HG03469 (cell line): ENCODE measurements around the gene LGR6.
"Not testable (repeated sequence)": the region's sequence is repeated elsewhere in the genome, so short reads cannot be mapped to it uniquely, and the experiment has no call there.

Experiments
- ATAC-seq: cut with Tn5 transposase; IDR thresholded peaks from one replicate; pipeline ENCODE4 v1.9.1; 2021; ENCODE audit warnings: mild to moderate bottlenecking, moderate library complexity, moderate number of reproducible peaks; ENCODE audit not compliant: unreplicated experiment

LGR6 gene

DNA sequence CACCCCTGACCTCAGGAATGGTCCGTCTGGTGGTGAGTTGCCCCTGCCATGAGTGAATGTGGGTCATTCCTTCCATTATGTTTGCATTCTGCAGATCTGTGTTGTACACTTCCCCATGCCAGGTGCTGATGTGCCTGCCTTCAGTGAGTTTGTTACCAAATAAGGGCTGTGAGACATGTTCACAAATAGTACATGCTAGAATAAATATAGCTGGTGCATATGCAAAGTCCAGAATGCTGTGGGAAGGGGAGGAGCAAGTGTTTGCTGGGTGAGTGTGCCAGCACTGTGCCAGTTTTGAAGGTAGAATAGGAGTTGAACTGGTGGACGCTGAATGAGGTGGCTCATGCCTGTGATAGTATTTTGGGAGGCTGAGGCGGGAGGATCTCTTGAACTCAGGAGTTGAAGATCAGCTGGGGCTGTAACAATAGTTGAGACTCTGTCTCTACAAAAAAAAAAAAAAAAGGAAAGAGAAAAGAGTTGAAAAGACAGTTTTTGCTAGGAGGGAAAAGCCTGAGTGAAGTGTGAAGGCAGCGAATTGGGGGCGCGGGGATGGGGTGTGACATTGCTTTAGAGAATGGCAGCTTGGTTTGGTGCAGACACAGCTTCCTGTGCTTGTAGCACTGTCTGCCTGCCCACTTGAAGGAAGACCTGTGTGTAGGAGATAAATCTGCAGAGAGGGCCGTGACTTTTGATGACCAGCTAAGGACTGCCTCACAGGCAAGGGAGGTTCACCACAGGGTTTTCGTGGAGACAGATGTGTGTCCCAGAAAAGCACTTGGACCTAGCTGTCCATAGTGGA, 61.1 kb downstream of the LGR6 start:
- no peak for ATAC-seq

DNA sequence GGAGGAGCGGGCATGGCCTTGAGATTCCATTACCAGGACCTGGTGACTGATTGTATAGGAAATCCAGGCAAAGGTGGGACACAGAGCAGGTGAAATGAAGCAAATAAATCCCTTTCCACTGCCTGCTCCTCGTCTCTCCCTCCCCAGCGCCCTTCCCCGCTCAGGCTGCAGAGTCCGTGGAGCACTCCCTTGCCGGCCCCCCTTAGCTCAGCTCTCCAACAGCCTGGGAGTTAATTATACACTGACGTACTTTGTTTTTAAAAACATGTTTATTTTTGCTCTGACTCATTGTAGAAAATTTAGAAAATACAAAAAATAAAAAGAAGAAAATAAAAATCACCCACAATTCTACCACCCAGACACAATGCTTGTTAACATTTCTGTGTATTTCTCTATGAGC, 61.7 kb downstream of the LGR6 start:
- no peak for ATAC-seq

DNA sequence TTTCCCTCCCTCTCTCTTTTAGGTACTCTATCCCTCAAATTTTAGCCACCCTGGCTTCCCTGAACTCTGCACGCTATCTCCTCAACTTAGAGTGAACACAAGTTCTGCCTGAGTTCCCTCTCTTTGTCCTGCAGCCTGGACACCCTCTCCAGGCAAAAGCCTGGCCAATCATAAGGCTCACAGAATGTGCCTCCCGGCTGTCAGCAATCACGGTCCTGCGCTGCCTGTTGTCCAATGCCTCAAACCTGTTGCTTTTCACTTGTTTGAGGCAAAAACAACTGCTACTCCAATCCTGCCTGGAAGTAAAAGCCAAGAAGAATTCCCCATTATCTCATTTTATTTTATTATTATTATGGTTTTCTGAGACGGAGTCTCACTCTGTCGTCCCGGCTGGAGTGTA, 66.1 kb downstream of the LGR6 start:
- no peak for ATAC-seq

DNA sequence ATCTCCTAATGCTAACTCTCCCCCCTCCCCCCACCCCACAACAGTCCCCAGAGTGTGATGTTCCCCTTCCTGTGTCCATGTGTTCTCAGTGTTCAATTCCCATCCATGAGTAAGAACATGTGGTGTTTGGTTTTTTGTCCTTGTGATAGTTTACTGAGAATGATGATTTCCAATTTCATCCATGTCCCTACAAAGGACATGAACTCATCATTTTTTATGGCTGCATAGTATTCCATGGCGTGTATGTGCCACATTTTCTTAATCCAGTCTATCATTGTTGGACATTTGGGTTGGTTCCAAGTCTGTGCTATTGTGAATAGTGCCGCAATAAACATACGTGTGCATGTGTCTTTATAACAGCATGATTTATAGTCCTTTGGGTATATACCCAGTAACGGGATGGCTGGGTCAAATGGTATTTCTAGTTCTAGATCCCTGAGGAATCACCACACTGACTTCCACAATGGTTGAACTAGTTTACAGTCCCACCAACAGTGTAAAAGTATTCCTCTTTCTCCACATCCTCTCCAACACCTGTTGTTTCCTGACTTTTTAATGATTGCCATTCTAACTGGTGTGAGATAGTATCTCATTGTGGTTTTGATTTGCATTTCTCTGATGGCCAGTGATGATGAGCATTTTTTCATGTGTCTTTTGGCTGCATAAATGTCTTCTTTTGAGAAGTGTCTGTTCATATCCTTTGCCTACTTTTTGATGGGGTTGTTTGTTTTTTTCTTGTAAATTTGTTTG, 67.8 kb downstream of the LGR6 start:
- ATAC-seq: not testable (repeated sequence)

DNA sequence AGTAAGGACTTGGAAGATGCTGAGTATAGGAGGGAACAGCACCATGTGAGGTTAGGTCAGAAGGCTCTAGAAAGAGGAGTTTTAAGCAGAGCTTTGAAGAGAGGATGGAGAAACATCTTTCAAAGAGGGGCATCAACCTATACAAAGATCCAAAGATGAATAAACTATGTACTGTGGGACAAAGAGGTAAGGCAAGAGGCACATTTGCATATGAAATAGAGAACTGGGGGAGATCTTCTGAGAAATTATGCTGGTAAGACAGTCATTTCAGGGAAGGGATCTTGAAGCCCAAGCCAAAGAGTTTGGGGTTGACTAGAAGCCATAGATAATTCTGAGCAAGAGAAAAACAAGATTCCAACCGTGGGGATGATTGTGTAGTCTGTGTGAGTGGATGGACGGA, 70.0 kb downstream of the LGR6 start:
- ATAC-seq: no peak

DNA sequence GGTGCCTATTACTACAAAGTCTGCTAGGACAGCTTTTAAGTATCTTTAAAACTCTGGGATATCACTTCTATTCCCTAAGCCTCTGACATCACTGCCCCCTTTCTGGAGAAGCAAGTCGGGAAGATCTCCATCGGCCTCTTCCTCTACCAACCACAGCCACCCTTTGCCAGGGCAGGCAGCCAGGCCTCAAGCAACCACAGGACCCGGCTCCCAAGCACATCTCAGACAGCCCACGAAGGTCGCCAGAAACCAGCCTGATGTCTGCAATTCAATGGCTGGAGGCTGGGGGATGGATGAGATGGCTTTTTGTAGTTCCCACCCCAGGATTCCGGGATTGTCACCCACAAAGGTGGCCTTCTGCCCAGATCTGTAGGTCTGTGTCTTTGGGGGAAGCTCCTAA, 70.7 kb downstream of the LGR6 start:
- ATAC-seq: no peak

DNA sequence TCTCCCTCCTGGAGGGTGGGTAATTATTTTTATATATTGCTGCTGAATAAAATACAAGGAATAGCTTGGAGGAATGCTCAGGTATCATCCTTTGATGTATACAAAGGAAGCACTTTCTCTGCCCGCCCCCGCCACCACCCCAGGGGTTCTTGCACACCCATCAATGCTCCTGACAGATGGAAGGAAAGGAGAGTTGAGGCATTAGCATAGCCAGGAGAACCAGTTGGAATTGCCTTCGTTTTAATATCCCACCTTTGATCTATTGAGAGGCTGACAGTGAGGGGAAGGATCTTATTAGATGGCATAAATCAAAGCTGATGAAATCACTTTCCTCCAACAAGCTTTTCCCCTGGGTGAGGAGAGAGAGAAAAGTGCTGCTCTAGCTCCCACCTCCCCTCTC, 71.1 kb downstream of the LGR6 start:
- no peak for ATAC-seq

DNA sequence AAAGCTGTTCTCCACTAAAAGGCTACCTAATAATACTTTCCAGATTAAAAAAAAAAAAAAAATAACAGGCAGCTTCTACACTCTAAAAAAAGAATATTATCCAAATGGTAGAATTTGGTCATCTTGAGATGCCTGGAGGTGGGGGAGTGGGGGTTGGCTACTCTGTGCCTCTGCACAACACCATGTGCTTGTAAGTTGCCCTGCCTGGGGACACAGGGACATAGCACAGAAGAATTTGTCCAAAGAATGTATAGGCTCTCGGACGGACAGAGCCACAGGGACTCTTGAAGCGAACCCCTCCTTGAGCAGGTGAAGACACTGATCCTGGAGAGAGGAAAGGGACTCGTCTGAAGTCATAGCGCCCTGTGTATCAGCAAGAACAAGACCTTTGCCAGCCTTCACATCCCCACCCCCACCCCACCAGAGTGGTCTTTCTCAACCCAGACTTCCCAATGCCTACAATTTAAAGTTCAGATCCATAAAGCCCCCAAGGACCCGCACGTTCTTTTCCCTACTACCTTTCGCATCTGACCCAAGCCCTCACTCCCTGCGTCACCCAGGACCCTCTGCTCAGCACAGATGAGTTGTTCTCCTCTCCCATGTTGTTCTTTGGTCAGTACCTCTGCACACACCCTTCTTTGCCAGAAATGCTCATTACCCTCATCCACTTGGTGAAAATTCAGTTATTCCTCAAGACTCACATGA, 72.6 kb downstream of the LGR6 start:
- ATAC-seq: no peak

DNA sequence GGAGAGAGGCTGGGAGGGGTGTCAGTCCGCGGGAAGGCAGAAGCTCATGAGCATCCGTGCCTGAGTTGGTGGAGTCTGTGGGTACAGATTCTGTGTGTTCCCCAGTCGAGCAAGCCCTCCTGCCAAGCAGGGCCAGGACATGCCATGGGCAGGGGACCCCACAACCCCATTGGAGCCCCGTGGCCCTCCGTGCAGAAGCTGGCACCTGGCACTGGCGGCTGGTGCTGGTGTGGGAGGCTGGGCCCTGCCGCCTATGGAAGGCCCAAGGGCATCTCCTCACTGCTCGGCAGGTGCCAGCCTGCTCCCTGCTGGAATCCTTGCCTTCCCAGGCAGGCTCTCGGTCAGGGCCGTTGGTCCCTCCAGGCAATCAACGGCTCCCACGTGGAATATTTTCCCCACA, 74.4 kb downstream of the LGR6 start:
- no peak for ATAC-seq

DNA sequence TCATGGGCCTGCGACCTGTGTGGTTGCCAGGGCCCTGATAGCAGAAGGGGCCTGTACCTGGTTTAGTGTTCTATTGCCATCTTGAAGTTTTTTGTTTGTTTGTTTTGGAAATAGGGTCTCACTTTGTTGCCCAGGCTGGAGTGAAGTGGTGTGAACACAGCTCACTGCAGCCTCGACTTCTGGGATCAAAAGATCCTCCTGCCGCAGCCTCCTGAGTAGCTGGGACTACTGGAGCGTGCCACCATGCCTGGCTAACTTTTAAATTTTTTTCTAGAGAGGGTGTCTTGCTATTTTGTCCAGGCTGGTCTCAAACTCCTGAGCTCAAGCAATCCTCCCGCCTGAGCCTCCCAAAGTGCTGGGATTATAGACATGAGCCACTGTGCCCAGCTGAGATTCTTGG, 75.2 kb downstream of the LGR6 start:
- no peak for ATAC-seq

DNA sequence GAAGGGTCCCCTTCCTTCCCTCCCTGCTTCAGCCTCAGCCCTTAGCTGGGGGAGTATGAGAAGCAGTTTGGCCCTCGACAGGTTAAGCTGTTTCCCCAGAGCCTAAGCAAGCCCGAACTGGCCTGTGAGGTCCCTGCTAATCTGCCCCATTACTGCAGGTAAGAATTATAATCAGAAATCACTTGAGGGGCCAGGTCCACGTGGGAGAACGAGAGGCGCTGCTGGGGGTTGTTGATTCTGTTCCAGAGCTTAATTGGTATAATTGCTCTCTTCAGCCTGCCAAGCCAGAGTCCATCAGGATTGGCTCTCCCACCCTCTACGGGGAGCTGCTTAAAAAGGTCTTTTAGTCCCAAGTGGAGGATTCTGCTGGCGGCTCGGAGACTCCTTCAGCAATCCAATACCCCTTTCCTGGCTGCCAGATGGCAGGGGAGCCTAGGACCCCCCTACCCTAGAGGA, 77.3 kb downstream of the LGR6 start:
- no peak for ATAC-seq

DNA sequence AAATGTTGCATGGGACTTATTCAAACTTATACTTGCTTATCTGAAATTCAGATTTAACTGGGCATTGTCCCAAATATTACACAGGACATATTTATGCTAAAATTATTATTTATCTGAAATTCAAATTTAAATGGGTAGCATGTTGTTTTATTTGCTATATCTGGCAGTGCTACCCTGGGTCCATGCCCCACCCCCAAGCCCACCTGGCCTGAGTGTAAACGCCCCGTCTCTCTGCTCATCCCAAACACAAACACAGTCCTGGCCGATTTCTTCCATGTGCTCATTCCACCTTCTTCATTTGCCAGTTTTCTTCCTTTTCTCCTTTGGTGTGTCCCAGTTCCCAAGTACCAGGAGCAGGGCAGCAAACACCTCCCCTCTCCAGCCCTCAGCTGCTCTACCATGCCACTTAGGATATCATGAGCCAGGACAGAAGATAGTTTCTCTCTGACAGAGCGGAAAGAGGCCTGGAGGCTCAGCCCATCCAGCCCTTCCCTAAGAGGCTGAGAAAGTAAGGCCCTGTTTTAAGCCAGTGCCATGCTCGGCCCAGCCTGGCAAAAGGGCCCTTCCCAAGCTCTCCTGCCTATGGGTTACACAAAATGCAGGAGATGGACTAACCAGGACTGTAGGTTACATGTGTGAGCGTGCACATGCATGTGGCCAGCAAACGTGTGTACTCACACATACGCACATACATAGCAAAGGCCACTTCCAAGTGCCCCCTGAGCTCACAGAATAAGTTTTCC, 78.7 kb downstream of the LGR6 start:
- ATAC-seq: no peak

DNA sequence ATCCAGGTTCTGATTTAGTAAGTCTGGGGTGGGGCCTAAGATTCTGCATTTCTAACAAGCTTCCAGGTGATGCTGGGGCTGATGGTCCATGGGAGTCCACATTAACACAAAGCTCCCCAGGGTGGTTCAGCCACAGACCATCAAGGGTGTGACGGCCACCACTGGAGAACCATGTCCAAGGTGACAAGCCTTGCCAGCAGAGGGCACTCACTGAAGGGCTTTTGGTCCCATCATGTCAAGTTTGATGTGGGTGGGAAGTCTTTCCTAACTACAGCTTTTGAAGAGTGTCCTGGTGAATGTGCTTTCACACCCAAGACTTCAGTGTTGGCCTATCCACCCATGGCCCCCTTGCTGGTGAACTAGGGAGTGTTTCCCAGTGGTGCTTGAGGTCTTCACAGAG, 81.0 kb downstream of the LGR6 start:
- ATAC-seq: no peak

DNA sequence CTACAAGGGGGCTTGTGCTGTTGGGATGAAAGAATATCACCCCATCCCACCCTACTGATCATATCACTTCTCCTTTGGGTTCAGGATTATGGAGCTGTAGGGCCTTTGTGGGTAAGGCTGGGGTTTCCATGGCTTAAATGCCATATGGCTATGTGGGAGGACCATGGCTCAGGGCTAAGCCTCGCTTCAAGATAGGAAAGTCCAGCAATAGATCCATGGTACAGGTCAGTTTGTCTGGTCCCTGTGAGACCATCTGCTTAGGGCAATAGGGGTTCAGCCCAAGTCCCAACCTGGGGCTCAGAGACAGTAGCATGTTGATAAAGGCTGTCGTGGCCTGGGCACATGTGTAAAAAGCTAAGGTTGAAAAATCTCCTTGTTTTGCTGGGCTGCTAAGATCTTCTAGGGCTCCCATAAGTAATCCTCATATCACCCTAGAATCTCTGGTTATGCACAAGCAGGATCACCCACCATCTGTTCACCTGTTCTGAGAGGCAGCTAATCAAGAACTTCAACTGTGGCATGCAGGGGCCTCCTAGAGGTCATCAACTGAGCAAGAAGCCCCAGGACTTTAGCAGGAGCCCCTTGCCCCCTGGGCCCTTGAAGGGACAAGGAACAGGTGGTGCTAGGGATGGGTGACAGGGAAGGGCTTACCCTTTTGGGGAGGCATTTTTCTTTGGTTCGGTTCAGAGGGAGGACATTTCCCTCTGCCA, 81.6 kb downstream of the LGR6 start:
- ATAC-seq: no peak

DNA sequence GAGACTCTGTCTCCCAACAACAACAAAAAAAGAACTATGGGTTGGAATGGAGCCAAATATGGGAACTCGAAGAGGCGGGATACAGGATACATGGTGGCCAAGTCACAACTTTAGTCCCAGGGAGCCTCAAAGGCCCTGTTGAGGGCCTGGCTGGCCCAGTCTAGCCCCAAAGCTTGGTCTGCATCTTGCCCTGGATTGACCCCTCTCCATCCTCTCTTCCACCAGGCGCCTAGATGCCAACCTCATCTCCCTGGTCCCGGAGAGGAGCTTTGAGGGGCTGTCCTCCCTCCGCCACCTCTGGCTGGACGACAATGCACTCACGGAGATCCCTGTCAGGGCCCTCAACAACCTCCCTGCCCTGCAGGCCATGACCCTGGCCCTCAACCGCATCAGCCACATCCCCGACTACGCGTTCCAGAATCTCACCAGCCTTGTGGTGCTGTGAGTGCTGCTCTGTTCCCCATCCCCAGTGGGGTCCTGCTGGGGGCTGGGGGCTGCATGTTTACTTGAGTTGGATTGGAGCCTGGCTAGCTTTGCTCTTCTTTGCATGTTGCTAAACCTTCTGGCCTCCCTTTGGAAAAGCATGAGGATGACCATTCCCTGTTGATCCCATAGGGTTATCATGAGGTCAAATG, 82.6 kb downstream of the LGR6 start:
- no peak for ATAC-seq

DNA sequence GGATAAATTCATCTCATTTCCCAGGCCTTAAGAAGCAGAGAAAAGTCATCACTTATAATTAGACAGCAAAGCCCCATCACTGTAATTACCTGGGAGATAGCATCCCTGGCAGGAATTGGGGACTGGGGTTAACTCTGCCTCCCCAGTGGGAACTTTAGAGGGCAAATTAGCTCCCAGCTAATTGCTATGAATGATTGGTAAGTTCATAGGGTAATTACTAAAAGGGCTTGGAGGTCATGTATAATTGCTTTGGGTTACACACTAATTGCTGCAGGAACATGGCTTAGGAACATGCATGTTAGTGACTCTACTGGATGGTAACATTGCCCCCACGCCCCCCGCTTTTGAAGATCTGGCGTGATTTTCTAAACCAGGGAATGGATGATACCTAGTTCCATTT, 83.3 kb downstream of the LGR6 start:
- no peak for ATAC-seq

DNA sequence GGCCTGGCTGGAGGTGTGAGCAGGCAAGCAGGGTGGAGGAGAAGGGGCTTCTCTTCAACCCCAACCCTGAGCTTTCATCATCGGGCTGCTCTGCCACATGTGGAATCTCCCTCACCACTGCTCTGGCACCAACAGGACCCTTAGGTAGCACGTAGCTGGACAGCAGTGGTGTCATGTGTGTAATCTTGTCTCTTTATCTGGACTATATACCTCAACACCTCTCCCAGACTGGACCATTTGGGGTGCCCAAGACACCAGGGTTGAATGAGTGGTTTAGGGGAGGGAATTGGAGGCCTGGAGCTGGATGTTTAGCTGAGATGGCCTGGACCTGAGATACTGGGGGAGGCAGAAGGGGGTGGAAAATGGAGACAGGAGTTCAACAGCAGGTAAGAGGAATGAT, 85.2 kb downstream of the LGR6 start:
- ATAC-seq: no peak

DNA sequence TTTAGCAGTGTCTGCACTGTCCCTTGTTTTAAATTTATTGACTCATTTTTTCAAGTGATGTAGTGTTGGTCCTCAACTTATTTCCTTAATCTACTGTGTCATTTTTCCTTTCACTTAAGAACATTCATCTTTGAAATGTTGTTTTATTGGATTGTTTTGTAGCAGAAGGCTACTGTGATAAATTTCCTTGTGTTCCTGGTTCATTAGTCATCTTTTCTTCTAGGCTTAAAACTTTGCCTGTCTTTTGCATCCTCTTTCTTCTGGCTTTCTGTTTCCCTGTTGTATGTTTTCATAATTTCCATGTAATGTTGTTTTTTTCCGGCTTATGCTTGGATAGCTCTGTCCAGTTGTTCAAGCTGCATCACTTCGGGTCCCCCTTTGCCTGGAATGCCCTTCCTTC, 86.2 kb downstream of the LGR6 start:
- ATAC-seq: no peak

DNA sequence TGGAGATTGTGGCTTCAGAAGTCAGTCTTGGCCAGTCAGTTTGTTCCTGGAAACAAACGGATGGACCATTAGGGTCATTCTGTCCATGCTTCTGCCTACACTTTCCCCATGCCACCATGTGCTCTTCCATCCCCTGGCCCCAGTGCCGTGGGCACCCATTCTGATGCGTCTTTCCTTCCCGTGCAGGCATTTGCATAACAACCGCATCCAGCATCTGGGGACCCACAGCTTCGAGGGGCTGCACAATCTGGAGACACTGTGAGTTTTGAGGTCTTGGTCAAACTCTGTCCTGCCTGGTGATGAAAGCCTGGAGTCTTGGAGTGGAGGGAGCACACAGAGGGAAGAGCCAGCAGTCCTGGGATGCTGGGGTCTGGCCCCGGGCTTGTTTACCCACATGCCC, 87.0 kb downstream of the LGR6 start:
- no peak for ATAC-seq
